Nephron (organoid): ENCODE measurements around the gene BRIP1.

ENCODE experiments used
- H3K27ac Mint-ChIP-seq, 3 experiments: 2 replicates each; pipeline ENCODE4 v1.8.0; 2020; ENCODE audit warnings: mixed read lengths in 3 of 3, mild to moderate bottlenecking in 2 of 3, moderate library complexity in 1 of 3
- H3K27me3 Mint-ChIP-seq: 2 replicates; pipeline ENCODE4 v1.8.0; 2021; ENCODE audit warnings: low read depth, mild to moderate bottlenecking, moderate library complexity, mixed read lengths
- H3K36me3 Mint-ChIP-seq: 2 replicates; pipeline ENCODE4 v1.8.0; 2020; ENCODE audit warnings: low read depth, mixed read lengths
- H3K4me1 Mint-ChIP-seq: 2 replicates; pipeline ENCODE4 v1.8.0; 2020; ENCODE audit warnings: mixed read lengths
- H3K4me3 Mint-ChIP-seq, 3 experiments: 2 replicates each; pipeline ENCODE4 v1.8.0; 2020; ENCODE audit warnings: mild to moderate bottlenecking in 3 of 3, mixed read lengths in 3 of 3, moderate library complexity in 2 of 3
- H3K9me3 Mint-ChIP-seq: 2 replicates; pipeline ENCODE4 v1.8.0; 2020; ENCODE audit warnings: mixed read lengths
- TF ChIP-seq, protein P1 (sequence below), 3 experiments: fragments of 200-600 bp; sonication (generic); IDR thresholded peaks; one replicate each; pipeline ENCODE4 v1.5.0; 2021; ENCODE audit warnings: antibody characterized with exemption in 3 of 3; ENCODE audit not compliant: unreplicated experiment in 3 of 3

Gene BRIP1

DNA sequence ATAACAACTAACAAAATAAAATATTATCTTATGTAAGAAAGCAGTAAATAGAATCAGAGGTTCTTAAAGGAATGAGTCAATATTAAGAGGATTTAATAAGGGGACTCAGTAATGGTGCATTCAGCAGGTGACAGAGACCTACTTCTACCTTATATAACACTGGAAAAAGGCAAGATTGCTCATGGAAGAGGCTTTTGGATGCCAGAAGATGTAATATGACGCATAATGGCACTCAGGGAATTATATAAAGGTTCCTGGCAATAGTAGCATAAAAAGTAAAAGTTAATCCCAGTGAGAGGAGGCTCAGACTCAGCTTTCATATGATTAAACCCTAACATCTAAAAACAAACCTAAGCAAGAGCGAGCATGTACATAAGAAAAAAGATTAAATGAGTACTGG lies 136.4 kb downstream of the BRIP1 start:
- no peak overlapping the region for H3K27ac Mint-ChIP-seq
- no peak overlapping the region for H3K4me3 Mint-ChIP-seq
- H3K27me3 Mint-ChIP-seq, result no peaks in the 10 kb centered on the region
- no peaks in the 10 kb centered on the region for H3K4me1 Mint-ChIP-seq
- TF ChIP-seq, protein P1, sequence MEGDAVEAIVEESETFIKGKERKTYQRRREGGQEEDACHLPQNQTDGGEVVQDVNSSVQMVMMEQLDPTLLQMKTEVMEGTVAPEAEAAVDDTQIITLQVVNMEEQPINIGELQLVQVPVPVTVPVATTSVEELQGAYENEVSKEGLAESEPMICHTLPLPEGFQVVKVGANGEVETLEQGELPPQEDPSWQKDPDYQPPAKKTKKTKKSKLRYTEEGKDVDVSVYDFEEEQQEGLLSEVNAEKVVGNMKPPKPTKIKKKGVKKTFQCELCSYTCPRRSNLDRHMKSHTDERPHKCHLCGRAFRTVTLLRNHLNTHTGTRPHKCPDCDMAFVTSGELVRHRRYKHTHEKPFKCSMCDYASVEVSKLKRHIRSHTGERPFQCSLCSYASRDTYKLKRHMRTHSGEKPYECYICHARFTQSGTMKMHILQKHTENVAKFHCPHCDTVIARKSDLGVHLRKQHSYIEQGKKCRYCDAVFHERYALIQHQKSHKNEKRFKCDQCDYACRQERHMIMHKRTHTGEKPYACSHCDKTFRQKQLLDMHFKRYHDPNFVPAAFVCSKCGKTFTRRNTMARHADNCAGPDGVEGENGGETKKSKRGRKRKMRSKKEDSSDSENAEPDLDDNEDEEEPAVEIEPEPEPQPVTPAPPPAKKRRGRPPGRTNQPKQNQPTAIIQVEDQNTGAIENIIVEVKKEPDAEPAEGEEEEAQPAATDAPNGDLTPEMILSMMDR (IDR thresholded peaks at IDR 0.05; ENCODE audit: unreplicated experiment in 3 of 3), result no peak
- no peaks in the 10 kb centered on the region for H3K9me3 Mint-ChIP-seq
- H3K36me3 Mint-ChIP-seq, result peaks cover 19% of the 10 kb centered on the region

DNA sequence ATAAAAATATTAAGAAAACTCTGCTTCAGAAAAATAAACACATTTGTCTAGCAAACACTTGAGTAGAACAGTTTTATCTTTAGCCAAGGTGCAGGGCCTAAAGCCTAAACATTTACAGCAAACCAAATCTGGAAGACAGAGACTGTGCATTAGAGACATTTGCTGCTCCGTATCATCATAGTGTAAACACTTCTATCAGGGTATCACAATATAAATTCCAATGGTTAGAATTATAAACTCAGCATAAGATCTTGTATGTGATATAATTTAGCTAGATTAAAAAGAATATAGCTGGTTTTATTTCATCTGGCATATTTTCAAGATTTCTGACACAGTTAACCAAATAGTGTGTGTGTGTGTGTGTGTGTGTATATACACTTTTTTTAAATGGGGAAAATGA lies 138.6 kb downstream of the BRIP1 start:
- Mint-ChIP-seq H3K27me3 (no peaks in the 10 kb centered on the region), H3K9me3 (peaks cover 3% of the 10 kb centered on the region), H3K27ac (no peak overlapping the region), H3K4me3 (no peak overlapping the region), H3K4me1 (no peaks in the 10 kb centered on the region), H3K36me3 (peaks cover 23% of the 10 kb centered on the region)
- TF ChIP-seq, protein P1 (IDR thresholded peaks at IDR 0.05; ENCODE audit: unreplicated experiment in 3 of 3), result no peak

DNA sequence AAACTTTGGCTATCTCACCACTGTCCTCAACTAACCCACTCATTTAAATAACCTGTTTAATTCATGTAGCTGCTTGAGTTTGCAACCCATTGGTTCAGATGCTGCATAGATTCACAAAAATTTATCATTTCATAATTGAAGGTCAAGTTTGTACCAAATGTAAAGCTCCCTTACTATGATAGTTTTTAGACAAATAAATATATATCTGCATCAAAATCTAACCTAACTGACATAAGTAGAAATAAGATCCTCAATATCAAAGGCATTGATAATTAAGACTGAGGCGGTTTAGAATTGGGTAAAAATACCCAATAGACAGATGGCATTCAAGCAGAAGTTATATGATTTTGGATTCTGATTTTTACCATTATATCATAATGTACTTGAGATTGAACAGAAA lies 139.4 kb downstream of the BRIP1 start:
- Mint-ChIP-seq H3K4me3 (no peak overlapping the region), H3K27me3 (no peaks in the 10 kb centered on the region), H3K36me3 (peaks cover 21% of the 10 kb centered on the region), H3K9me3 (peaks cover 3% of the 10 kb centered on the region), H3K4me1 (no peaks in the 10 kb centered on the region), H3K27ac (no peak overlapping the region)
- TF ChIP-seq, protein P1 (IDR thresholded peaks at IDR 0.05; ENCODE audit: unreplicated experiment in 3 of 3), result no peak

DNA sequence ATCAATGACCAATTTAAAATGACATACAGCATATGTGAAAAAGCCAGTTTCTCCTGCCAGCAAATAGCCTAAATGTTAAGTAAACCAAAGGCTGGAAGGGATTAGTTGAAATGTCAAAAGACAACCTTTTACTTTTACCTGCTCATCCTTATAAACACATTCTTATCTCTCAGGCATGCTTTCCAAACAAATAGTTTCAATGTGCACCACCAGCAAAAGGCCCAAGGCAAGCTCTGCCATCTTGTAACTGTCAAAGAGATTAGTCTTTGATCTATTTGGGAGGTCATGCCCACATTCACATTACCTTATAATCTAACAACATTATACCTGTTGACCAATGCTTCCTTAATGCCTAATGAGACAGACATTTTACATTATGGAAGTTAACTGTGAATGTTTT lies 140.1 kb downstream of the BRIP1 start:
- Mint-ChIP-seq H3K27me3 (no peaks in the 10 kb centered on the region), H3K36me3 (peaks cover 22% of the 10 kb centered on the region), H3K4me3 (no peak overlapping the region), H3K27ac (no peak overlapping the region), H3K9me3 (peaks cover 8% of the 10 kb centered on the region), H3K4me1 (no peaks in the 10 kb centered on the region)
- TF ChIP-seq, protein P1 (IDR thresholded peaks at IDR 0.05; ENCODE audit: unreplicated experiment in 3 of 3), result no peak

DNA sequence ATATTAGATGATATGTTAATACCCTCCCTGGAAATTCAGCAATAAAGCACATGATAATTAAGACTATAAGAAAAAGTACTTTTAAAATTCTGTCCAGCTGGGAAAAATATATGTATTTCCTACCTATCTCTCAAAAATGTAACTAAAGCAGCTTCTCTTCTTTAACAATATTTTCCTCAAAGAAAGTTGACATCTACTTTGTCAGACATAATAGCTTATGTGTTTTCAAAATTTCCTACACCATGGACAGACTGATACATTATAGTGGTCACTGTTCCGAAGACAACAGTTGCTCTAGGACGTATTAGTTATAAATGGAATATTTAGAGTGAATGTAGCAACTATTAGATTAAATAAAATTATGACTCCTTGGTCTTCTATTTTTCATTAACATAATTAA lies 140.9 kb downstream of the BRIP1 start:
- peaks cover 16% of the 10 kb centered on the region for H3K9me3 Mint-ChIP-seq
- H3K27me3 Mint-ChIP-seq, result no peaks in the 10 kb centered on the region
- no peak overlapping the region for H3K4me3 Mint-ChIP-seq

More for the DNA sequence above, 140.9 kb downstream of the BRIP1 start:
- TF ChIP-seq, protein P1 (IDR thresholded peaks at IDR 0.05; ENCODE audit: unreplicated experiment in 3 of 3), result no peak
- no peak overlapping the region for H3K27ac Mint-ChIP-seq
- H3K36me3 Mint-ChIP-seq, result peaks cover 29% of the 10 kb centered on the region
- no peaks in the 10 kb centered on the region for H3K4me1 Mint-ChIP-seq
